Measurements from ENCODE around the gene IMMP2L. TPM values are rescaled to one million over a fixed set of nuclear protein-coding genes. Genes with fewer than 3 reads are reported as not detected.

The IMMP2L gene
- total RNA-seq, 1 donor from 2014 or later: 13.8 TPM

GRCh38 chr7:111408724-111409123 lies 153.6 kb downstream of the IMMP2L start:
- DNase-seq (ENCODE audit: low spot score): no peak
- no peak for ATAC-seq

GRCh38 chr7:111407258-111407657 lies 155.0 kb downstream of the IMMP2L start:
- DNase-seq (ENCODE audit: low spot score): no peak
- ATAC-seq: no peak

- no peak for ATAC-seq
- no peak for DNase-seq (ENCODE audit: low spot score)
Measured at GRCh38 chr7:111405621-111406020, 156.7 kb downstream of the IMMP2L start.

GRCh38 chr7:111401516-111401915 lies 160.8 kb downstream of the IMMP2L start:
- ATAC-seq (no peak), DNase-seq (ENCODE audit: low spot score) (no peak)

GRCh38 chr7:111400088-111400487 lies 162.2 kb downstream of the IMMP2L start:
- no peak for ATAC-seq
- DNase-seq (ENCODE audit: low spot score): no peak

- DNase-seq (ENCODE audit: low spot score) (no peak), ATAC-seq (no peak)
Measured at GRCh38 chr7:111394891-111395290, 167.4 kb downstream of the IMMP2L start.

DNA sequence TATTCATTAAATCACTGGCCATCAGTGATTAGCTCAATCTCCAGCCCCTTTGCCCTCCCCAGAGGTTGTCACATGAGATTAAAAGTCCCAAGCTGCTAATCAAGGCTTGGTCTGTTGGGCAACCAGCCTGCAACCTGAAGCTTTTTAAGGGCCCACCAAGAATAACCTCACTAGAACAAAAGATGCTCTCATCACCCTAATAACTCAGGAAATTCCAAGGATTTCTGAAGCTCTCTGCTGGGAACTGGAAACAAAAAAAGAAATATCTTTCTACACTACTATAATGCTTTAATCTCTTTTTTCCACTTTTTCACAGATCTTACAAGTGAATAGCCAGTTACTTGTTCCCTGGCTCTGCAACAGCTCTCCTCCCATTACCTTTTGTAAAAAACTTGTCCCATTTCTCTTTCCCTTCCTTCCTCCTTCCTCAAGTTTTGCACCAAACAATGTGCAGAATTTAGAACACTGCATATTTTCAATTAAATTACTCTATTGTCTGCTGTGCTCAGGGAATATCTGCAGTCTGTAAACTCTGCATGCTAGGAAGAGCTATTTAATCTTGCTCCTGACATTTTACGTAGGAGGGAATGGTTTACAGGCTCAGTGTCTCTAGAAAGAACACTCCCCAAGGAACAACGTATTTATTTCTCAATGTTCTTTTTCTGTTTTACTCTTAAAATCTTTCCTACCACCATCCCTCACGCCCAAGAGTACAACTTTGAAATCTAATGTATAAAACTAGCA lies 169.1 kb downstream of the IMMP2L start:
- ATAC-seq (no peak), DNase-seq (ENCODE audit: low spot score) (no peak)

DNA sequence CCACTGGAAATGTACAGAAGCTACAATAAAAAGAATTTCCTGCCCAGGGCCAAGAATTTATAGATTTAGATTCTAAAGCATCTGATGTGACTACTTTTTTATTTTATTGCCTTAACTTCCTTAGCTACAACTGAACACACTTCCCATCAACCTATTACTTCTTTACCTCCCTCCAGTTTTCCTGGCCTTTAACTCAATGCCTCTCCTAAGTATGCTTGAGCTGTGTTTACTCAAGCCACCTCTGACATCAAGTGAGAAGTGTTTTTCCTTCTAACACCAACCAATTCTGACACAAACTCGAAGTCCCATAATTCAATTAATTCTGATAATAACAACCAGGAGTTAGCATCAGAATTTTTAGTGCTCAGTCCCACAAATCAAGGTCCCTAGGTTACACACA lies 170.0 kb downstream of the IMMP2L start:
- DNase-seq (ENCODE audit: low spot score) (no peak), ATAC-seq (no peak)

DNA sequence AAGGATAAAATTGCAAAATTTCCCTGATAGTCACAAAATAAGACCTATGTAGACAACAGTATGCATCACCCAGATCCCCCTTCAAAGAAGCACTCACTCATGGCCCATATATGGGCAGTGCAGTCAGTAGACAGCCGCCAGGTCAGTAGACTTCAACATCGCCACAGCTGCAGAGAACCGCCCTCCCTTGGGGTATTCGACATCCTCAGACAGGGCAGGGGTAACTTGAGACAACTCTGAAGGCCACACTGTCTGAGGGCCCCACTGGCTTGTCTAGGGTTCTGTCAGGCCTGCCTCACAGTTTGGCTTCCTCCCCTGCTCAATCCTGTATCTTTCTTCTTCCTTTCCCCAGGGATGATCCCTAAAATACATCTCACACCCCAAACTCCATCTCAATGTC lies 172.3 kb downstream of the IMMP2L start:
- no peak for ATAC-seq

GRCh38 chr7:111388912-111389311 lies 173.4 kb downstream of the IMMP2L start:
- no peak for DNase-seq (ENCODE audit: low spot score)
- ATAC-seq: no peak

More for the DNA sequence above, 172.3 kb downstream of the IMMP2L start:
- no peak for DNase-seq (ENCODE audit: low spot score)

DNA sequence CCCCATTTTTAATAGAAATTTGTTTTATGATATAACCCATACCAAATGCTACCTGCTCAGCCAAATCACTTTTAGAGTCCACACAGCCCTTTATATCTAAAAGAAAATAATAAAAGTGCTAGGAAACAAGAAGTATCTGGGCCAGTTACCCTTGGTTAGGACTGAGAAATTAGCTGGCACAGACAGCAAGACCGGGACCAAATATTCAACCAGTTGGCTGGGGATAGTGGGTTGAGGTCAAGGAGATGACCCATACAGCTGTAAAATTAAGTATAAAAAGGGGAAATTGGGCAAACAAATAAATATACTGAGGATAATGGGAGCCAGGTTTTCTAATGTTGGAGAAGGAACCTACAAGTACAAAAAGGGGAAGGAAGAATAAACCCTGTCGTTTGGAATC lies 174.3 kb downstream of the IMMP2L start:
- DNase-seq (ENCODE audit: low spot score) (no peak), ATAC-seq (no peak)

DNA sequence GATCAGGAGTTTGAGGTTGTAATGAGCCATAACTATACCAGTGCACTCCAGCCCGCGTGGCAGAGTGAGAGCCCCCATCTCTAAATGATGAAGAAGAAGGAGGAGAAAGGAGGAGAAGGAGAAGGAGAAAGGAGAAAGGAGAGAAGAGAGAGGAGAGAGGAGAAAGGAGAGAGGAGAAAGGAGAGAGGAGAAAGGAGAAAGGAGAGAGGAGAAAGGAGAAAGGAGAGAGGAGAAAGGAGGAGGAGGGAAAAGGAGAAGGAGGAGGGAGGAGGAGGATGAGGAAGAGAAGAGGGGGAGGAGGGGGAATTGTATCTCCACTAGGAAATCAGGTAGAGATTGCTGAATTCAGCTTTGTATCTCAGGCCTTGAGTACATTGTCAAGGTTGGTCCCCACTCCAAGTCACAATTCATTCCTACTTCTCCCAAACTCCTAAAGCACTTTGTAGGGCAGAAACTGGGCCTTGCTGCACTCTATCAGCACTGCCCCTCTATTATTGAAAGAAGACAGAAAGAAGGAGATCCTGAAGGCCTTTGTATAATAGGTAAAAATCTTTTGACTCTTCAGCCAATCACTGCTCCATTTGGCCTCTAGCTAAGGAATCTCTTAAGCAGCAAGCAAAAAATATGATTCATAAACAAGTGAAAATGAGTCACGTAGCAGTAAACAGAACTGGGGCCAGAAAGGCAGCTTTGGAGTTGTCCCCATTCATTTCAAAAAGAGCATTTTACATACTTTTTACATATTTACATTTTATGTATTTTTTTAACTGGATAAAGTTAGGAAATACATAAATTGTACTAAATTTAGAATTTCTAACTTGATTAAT lies 178.0 kb downstream of the IMMP2L start:
- ATAC-seq (no peak), DNase-seq (ENCODE audit: low spot score) (no peak)

DNA sequence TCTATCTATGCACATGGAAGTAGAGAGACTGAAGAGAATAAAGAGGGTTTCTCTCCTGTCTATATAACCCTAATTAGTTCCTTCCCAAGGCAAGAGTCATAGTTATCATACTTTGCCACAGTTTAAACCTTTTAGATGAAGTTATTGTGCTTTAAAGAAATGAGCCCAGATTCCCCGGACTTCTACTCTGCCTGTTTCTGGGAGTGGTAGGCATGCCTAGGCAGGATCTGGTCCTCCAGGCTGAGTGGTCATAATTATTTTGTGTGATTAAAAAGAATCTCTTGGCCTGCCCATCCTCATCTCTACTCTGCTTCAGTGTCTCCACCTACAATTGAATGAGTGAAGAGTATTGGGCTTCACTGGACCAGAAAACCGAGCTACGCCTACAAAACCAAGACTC lies 179.2 kb downstream of the IMMP2L start:
- DNase-seq (ENCODE audit: low spot score) (no peak), ATAC-seq (no peak)

GRCh38 chr7:111381590-111381989 lies 180.7 kb downstream of the IMMP2L start:
- ATAC-seq: no peak

DNA sequence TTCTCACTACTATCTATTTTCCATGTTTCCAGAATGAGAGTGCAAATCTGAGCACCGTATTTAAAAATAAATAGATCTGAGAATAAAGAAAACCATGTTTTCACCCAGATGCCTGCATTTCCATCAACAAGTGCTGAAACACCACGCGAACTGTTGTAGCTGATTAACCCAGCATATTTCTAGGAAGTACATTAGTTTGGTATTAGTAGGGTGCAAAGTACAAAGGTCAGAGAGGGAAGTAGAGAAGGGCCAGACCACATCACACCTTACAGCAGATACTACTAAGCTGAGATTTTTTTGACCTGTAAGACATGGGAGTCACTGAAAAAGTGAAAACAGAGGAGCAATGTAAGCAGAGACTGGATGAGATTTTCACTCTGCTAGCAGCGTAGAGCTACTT lies 181.3 kb downstream of the IMMP2L start:
- DNase-seq (ENCODE audit: low spot score): no peak
- ATAC-seq: peak; percentile 82

More at GRCh38 chr7:111381590-111381989, 180.7 kb downstream of the IMMP2L start:
- DNase-seq (ENCODE audit: low spot score): no peak

DNA sequence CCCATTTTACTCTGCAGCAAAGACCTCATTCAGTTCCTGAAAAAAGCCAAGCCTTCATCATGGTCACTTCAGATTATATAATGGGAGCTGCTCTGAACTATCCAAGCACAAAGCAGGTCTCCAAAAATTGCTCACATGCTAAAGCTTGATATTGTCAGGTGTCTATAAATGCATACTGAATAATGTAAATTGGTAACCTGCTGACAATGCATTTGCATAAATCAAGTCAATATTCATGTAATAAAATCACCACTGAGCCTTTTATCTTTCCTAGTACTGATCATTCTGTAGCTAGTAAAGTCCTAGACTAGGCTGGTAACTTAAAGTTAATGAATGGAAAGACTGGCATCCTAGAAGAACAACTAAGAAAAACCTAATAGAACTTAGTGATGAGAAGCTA lies 188.3 kb downstream of the IMMP2L start:
- DNase-seq (ENCODE audit: low spot score): no peak
- ATAC-seq: no peak

DNA sequence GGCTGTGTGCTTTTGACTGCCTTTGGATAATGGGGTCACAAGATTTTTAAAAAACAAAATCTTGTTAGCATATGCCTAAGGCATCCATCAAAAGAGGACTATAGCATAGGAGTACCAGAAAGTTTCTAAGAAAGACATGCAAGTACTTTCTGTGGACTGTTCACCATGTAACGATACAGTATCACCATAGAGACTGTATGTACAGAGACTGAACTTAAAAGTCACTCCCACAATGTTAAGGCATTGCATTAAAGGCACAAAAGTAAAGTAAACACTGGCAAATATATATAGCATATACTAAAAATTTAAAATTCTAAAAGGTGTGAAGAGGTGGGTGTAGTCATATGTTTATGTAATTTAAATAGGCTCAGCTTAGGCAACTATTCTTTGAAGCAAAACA lies 190.9 kb downstream of the IMMP2L start:
- DNase-seq (ENCODE audit: low spot score) (no peak), ATAC-seq (no peak)

DNA sequence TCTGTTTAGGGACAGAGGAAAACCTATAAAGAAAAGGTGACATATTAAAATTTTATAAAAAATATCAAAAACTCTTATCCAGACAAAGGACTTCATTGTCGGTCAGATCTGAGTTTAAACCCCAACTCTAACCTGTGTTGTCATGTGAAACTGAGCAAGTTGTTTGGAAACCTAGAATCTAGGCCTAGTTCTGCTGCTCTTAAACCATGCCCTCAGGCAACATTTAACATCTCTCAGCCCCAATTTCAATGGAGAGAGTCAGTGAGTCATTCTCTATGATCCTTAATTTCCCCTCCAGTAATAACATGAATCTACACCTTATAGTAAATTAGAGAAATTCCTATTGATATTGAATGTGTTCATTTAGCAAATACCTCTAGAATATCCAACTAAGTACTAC lies 192.3 kb downstream of the IMMP2L start:
- DNase-seq (ENCODE audit: low spot score): no peak

DNA sequence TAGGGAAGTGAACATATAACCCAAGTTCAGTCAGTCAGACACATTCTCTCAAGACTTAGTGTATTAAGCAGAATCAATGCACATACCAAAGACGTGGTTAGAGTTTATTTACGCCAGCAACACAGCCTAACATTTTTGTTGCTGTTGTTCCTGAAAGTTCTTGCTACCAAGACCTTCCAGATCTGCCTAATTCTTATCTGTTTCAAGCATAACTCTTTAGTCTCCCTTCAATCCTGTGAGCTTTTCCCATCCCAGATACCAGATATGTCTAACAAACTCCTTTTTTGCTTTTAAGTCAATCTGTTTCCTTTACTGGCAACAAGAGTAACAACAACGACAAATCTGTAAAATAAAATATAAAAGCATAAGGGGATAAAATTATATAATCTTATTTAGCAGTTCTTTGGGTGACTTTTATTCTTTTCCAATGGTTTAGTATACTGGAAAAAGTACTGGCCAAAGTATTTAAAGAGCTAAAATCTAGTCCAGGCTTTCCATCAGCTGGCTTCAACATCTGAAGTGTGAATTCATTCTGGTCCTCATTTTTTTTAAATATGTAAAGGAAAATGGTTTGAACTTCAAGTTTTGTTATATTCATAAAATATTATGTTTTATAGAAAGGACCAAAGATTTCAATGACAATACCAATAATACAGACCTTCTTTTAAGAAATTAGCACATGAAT lies 193.8 kb downstream of the IMMP2L start:
- DNase-seq (ENCODE audit: low spot score) (no peak), ATAC-seq (no peak)

More for the DNA sequence above, 192.3 kb downstream of the IMMP2L start:
- no peak for ATAC-seq

- no peak for DNase-seq (ENCODE audit: low spot score)
- ATAC-seq: no peak
Measured at GRCh38 chr7:111364413-111364812, 197.9 kb downstream of the IMMP2L start.

DNA sequence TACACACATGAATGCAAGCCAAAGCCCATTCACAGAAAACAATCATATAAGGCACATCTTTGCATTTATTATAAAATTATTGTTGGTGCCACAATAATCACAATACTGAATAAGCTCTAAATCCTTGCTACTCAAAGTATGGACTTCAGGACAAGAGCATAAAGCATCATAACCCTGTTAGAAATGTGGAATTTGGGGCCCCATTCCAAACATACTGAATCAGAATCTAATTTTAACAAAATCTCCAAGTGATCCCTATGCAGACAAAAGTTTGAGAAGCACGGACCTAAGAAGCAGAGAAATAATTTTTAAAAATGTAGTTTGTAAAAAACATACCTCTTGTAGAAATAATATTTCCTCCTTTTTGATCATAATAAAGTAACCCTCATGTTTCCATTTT lies 199.2 kb downstream of the IMMP2L start:
- ATAC-seq (no peak), DNase-seq (ENCODE audit: low spot score) (no peak)

Data from left lobe of liver (tissue), 2 donors.